Ovary (tissue), 9 donors: ENCODE measurements around the gene LIPI. TPM values are rescaled to one million over a fixed set of nuclear protein-coding genes. Genes with fewer than 3 reads are reported as not detected.

Experiments
- DNase-seq, 5 donors: peaks; one replicate each; pipeline ENCODE4 v3.0.0-alpha.2; 2019 to 2020
- H3K27ac ChIP-seq, 2 donors: fragments of 200-600 bp; one replicate each; pipeline versions ENCODE4 v1.5.1 to v1.8.0; 2019 to 2022
- H3K27me3 ChIP-seq: fragments of 200-600 bp; one replicate; pipeline ENCODE4 v1.8.0; 2022
- H3K36me3 ChIP-seq: fragments of 200-600 bp; sonication (generic); one replicate; pipeline ENCODE4 v1.5.1; 2019
- H3K4me1 ChIP-seq: one replicate; pipeline ENCODE4 v1.8.1; 2013; ENCODE audit warnings: mild to moderate bottlenecking, moderate library complexity; ENCODE audit not compliant: insufficient read depth
- H3K4me3 ChIP-seq: fragments of 200-600 bp; sonication (generic); one replicate; pipeline ENCODE4 v1.5.1; 2017
- H3K9me3 ChIP-seq, 2 donors: fragments of 200-600 bp in 1 of 2; sonication (generic) in 1 of 2; one replicate each; pipeline versions ENCODE4 v1.5.1 to v1.8.1; 2013 to 2019; ENCODE audit warnings: mild to moderate bottlenecking in 1 of 2, moderate library complexity in 1 of 2
- CTCF ChIP-seq, 3 donors: fragments of 450-650 bp in 2 of 3; fragments of 200-600 bp in 1 of 3; IDR thresholded peaks; one replicate each; pipeline versions ENCODE4 v1.5.1 to v1.8.0; 2016 to 2022; ENCODE audit warnings: antibody characterized with exemption in 3 of 3, mild to moderate bottlenecking in 1 of 3
- EP300 ChIP-seq: sonication (generic); formaldehyde crosslinking; IDR thresholded peaks from one replicate; pipeline ENCODE4 v1.6.1; 2017; ENCODE audit warnings: antibody characterized with exemption
- POLR2A ChIP-seq: fragments of 450-650 bp; IDR thresholded peaks from one replicate; pipeline ENCODE4 v1.6.1; 2017; ENCODE audit warnings: antibody characterized with exemption, mild to moderate bottlenecking, moderate library complexity
- WGBS, 3 donors: extraction: QIAGEN DNeasy Blood & Tissue Kit in 1 of 3; methylation state at CpG; one replicate each; pipeline versions ENCODE4 v1.1.5 to v1.1.7; 2013 to 2017; 5-methylcytosine and 5-hydroxymethylcytosine counted together
- intact Hi-C, 4 donors: fragments of 100-400 bp; cut with DNase I; formaldehyde crosslinking; loops; one replicate each; pipeline versions ENCODE4 v1.11.0 to v1.15.1; 2022 to 2023
- polyA plus RNA-seq, 2 donors: library from polyadenylated mRNA; stranded (reverse); fragments of 200-250 nt in 1 of 2; fragments of 350-450 nt in 1 of 2; fragmentation: Illumina TruSeq in 1 of 2; extraction: RNeasy Lipid Tissue Mini Kit (QIAGEN cat#74804) in 1 of 2; gene quantifications; one replicate each; pipeline ENCODE4 v1.2.3, GENCODE V29; 2013 to 2014
- total RNA-seq, 7 donors: library from RNA; depleted of rRNA in 2 of 7; stranded (reverse); fragments of >200 nt in 2 of 7; fragmentation: NEBNext Ultra II Directional in 3 of 7; extraction: Animal tissue kit (Norgen Biotek cat#: 25700) in 3 of 7; gene quantifications; one replicate each; pipeline versions ENCODE4 v1.1.0 to v1.2.4, GENCODE V29; 2016 to 2023
- donor health status: DM: no; HTN: no; CAD: no; lungs with moderate emphysema.
- donor health status: DM: no; HTN: no; CAD: no.
- donor health status: Bipolar disorder and iron deficiency.
- donor health status: DM: yes; HTN: yes; CAD: no.
- donor health status: DM: no; HTN: no; CAD: no.
- donor health status: DM: yes; HTN: yes; CAD: no.

Gene LIPI
- total and polyA plus RNA-seq, 9 donors, result 0.18 to 0.48 TPM; not detected in 7

- 96 to 98% (median 98%) methylated on average over 35 of the region's 35 CpGs for WGBS, 3 donors
- Histone ChIP-seq H3K9me3 (no peaks in the 10 kb centered on the region), H3K27ac (no peak overlapping the region), H3K4me1 (no peaks in the 10 kb centered on the region), H3K27me3 (no peaks in the 10 kb centered on the region), H3K36me3 (no peaks in the 10 kb centered on the region), H3K4me3 (no peak overlapping the region)
- intact Hi-C loops, result no loop called here
- TF ChIP-seq EP300 (no peak), CTCF (IDR thresholded peaks at IDR 0.05) (no peak), POLR2A (no peak)
- DNase-seq, result no peak
Measured at GRCh38 chr21:14084068-14084501, 126.7 kb downstream of the LIPI start.

- Histone ChIP-seq H3K36me3 (no peaks in the 10 kb centered on the region), H3K27ac (no peak overlapping the region), H3K4me3 (no peak overlapping the region), H3K27me3 (no peaks in the 10 kb centered on the region), H3K4me1 (no peaks in the 10 kb centered on the region), H3K9me3 (no peaks in the 10 kb centered on the region)
- DNase-seq, result no peak
- TF ChIP-seq EP300, result no peak
- no peak for TF ChIP-seq CTCF (IDR thresholded peaks at IDR 0.05)
- no peak for TF ChIP-seq POLR2A
- WGBS, 3 donors, result 86 to 95% (median 95%) methylated on average over 3 of the region's 3 CpGs
- intact Hi-C loops, result no loop called here
Measured at GRCh38 chr21:14080764-14081096, 130.0 kb downstream of the LIPI start.

GRCh38 chr21:14080040-14080763 lies 130.6 kb downstream of the LIPI start:
- WGBS, 3 donors, result 90 to 93% (median 92%) methylated on average over 26 of the region's 26 CpGs
- Histone ChIP-seq H3K4me3 (no peak overlapping the region), H3K4me1 (no peaks in the 10 kb centered on the region), H3K27me3 (no peaks in the 10 kb centered on the region), H3K36me3 (no peaks in the 10 kb centered on the region), H3K27ac (no peak overlapping the region), H3K9me3 (no peaks in the 10 kb centered on the region)
- no peak for DNase-seq
- no peak for TF ChIP-seq POLR2A
- TF ChIP-seq CTCF (IDR thresholded peaks at IDR 0.05), result no peak
- TF ChIP-seq EP300, result no peak
- intact Hi-C loops, result no loop called here

GRCh38 chr21:14078746-14079375 lies 131.9 kb downstream of the LIPI start:
- 96 to 99% (median 97%) methylated on average over 40 of the region's 40 CpGs for WGBS, 3 donors
- Histone ChIP-seq H3K27ac (no peak overlapping the region), H3K36me3 (no peaks in the 10 kb centered on the region), H3K9me3 (no peaks in the 10 kb centered on the region), H3K4me3 (no peak overlapping the region), H3K4me1 (no peaks in the 10 kb centered on the region), H3K27me3 (no peaks in the 10 kb centered on the region)
- intact Hi-C loops, result no loop called here
- no peak for TF ChIP-seq POLR2A
- no peak for DNase-seq

GRCh38 chr21:14076143-14076806 lies 134.5 kb downstream of the LIPI start:
- DNase-seq, result no peak
- TF ChIP-seq POLR2A (no peak), EP300 (no peak), CTCF (IDR thresholded peaks at IDR 0.05) (no peak)
- no peaks in the 10 kb centered on the region for H3K9me3 ChIP-seq

More at GRCh38 chr21:14076143-14076806, 134.5 kb downstream of the LIPI start:
- no peak overlapping the region for H3K4me3 ChIP-seq
- H3K27me3 ChIP-seq, result no peaks in the 10 kb centered on the region
- intact Hi-C loops, result no loop called here
- no peaks in the 10 kb centered on the region for H3K36me3 ChIP-seq
- H3K27ac ChIP-seq, result no peak overlapping the region
- no peaks in the 10 kb centered on the region for H3K4me1 ChIP-seq
- WGBS, 3 donors, result 92 to 95% (median 92%) methylated on average over 32 of the region's 32 CpGs
